ENCODE data around the gene MLLT3.

Gene MLLT3

DNA sequence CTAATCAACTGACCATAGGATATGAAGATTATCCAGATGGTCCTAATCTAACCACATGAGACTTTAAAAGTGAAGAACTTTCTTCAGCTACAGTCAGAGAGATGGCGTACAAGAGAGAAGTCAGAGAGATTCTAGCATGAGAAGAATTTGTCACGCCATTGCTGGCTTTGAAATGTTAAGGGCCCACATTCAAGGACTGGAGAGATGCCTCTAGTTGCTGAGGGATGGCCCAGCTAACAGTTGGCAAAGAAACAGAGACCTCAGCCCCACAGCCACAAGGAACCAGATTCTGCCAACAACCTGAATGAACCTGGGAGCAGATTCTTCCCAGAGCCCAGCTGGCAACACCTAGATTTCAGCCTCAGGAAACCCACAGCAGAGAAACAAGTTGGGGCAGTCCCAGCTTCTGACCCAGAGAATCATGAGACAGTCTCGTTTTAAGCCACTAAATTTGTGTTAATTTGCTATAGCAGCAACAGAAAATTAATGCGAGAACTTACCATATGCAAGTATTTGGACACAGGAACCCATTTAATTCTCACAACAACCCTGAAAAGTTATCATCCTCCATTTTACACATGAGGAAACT, 132.0 kb downstream of the MLLT3 start:
- DNase-seq (ENCODE audit: low spot score) = peak; percentile 13
- TF ChIP-seq, protein P1, sequence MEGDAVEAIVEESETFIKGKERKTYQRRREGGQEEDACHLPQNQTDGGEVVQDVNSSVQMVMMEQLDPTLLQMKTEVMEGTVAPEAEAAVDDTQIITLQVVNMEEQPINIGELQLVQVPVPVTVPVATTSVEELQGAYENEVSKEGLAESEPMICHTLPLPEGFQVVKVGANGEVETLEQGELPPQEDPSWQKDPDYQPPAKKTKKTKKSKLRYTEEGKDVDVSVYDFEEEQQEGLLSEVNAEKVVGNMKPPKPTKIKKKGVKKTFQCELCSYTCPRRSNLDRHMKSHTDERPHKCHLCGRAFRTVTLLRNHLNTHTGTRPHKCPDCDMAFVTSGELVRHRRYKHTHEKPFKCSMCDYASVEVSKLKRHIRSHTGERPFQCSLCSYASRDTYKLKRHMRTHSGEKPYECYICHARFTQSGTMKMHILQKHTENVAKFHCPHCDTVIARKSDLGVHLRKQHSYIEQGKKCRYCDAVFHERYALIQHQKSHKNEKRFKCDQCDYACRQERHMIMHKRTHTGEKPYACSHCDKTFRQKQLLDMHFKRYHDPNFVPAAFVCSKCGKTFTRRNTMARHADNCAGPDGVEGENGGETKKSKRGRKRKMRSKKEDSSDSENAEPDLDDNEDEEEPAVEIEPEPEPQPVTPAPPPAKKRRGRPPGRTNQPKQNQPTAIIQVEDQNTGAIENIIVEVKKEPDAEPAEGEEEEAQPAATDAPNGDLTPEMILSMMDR (IDR thresholded peaks at IDR 0.05; ENCODE audit: extremely low read depth, missing control alignments) = no peak

DNA sequence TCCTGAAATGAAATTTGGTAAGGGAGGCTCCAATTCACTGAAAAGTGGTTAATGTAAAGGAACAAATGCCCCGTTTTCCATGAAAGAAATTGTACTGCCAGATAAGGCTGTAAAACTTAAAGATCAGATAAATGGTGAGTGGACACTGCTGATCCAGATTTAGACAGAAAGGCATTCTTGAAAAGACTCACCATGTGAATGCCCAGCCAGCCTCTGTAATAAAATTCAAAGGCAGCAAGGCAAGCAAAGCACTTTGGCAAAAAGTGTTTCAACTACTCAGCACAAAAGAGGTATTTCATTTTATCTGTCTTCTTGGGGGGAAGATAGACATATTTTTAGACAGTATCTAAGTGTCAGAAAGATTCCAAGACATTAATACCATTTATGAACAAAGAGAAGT, 133.6 kb downstream of the MLLT3 start:
- no peak for DNase-seq (ENCODE audit: low spot score)
- TF ChIP-seq, protein P1 (IDR thresholded peaks at IDR 0.05; ENCODE audit: extremely low read depth, missing control alignments) = no peak

DNA sequence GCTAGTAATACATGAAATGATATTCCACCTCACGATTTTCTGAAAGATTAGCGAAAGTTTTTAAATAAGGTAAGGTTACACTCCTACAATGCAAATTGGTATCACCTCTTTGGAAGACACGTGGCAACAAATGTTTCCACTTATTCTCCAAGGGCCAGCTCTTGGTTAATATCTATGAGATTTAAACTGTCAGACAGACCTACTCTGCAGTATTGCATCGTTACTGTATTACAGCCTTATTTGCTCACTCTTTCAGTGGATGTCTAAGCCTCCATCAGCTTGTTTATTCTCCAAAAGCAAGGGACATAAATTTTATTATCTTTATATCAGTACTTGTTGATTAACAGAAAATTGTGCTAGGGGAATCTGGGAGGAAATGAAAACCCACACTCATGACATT, 135.7 kb downstream of the MLLT3 start:
- DNase-seq (ENCODE audit: low spot score) = no peak
- TF ChIP-seq, protein P1 (IDR thresholded peaks at IDR 0.05; ENCODE audit: extremely low read depth, missing control alignments) = no peak

DNA sequence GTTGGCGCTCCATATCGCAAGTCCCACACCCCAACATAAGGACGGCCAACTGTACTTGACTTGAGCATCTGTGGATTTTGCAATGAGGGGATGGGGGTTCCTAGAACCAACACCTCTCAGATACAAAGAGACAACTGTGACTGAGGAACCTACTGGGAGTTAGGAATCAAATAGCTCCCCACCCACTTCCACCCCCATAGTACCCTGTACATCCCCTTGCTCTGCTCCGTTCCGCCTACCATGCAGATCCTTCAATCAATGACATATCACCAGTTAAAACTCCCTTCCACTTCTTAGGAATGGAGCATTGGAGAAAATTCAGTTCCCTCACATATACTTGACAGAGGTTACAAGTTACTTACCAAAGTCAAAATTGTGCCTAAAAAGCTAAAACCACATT, 140.9 kb downstream of the MLLT3 start:
- DNase-seq (ENCODE audit: low spot score) = no peak
- TF ChIP-seq, protein P1 (IDR thresholded peaks at IDR 0.05; ENCODE audit: extremely low read depth, missing control alignments) = no peak

DNA sequence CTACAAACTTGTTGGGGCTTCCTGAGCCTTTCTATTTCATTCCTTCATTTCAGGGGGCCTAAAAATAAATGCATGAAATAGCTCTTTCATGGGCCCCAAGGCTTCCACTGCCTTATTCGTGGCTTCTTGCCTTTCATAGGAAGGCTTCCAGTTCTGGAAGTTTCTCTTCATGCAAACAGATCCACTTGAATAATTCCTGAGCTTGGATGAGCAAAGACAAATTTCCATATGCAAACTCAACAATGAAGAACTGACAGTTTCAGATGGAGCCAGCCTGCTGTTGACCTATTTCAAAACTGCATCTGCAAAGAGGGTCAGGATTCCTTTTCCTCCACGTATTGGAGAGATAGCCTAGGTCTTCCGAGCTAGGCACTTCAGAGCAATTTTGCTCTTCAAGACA, 142.1 kb downstream of the MLLT3 start:
- no peak for DNase-seq (ENCODE audit: low spot score)
- TF ChIP-seq, protein P1 (IDR thresholded peaks at IDR 0.05; ENCODE audit: extremely low read depth, missing control alignments) = no peak

DNA sequence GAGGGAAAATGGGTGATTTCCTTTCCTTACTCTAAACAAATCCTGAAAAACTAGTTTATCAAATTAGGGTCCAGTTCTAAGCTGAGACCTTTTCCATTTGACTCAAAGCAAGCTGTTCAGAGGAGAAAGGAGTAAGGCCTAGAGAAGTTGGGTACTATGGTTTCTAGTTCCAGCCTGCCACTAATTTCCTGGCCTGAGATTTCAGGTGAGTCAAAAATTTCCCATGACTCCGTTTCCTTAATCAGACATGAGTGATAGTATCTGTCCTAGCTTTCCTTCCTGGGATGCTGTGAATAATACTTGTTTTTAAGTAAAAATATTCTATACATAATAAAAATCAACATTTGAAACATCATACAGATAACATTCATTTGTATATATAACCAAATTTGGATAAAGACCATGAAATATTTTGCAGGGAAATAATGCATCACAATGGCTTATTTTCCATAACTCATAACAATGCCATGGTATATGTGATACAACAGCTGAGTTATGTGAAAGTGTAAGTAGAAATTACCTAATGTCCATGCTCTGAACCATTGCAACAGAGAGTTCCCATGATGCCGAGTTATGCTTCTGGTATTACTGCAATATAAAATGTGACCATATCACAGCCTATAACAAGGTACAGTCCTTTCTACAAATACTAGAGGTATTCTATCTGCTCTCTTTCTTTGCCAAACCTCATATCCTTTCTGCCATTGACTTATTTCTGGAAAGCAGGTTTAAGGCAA, 142.7 kb downstream of the MLLT3 start:
- DNase-seq (ENCODE audit: low spot score) = peak; percentile 24
- TF ChIP-seq, protein P1 (IDR thresholded peaks at IDR 0.05; ENCODE audit: extremely low read depth, missing control alignments) = no peak

DNA sequence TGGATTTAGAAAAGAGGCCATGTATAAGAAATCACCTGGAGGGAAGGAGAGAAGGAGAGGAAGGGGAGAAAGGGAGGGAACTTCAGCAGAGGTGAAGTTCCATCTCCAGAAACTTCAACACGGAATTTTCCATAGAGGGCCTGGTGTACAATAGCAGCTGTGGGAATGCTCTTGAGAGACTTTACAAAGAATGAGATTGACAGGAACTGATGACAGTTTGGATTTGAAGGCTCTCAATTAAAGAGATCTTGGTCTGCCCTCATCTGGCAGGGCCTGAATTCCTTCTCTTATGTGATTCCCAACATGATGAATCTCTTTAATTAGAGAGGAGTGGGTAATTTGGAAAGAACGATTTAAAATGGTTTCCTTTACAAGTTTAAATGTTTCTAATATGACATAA, 143.5 kb downstream of the MLLT3 start:
- TF ChIP-seq, protein P1 (IDR thresholded peaks at IDR 0.05; ENCODE audit: extremely low read depth, missing control alignments) = no peak
- no peak for DNase-seq (ENCODE audit: low spot score)

Data from GM20000 (cell line).